Naive thymus-derived CD8-positive, alpha-beta T cell (primary cell): ENCODE data around the gene PRKRA. TPM values are rescaled to one million over a fixed set of nuclear protein-coding genes. Genes with fewer than 3 reads are reported as not detected.

ENCODE experiments used
- ATAC-seq, 2 donors: fragments of 150-1000 bp; cut with Tn5 transposase in 1 of 2; sonication (Bioruptor Pico), chemical (Tn5 transposase) in 1 of 2; 1 replicate in 1 of 2; 2 replicates in 1 of 2; pipeline ENCODE4 v1.10.0; 2021; ENCODE audit warnings: mild to moderate bottlenecking in 2 of 2, moderate library complexity in 2 of 2
- POLR2A ChIA-PET: fragments of 350-600 bp; sonication (Branson Sonifier 250); formaldehyde crosslinking; loops from one replicate; lab custom pipeline; 2021; ENCODE audit warnings: antibody characterized with exemption; lab: Charles Lee
- DNase-seq, 10 donors: peaks; one replicate each; pipeline versions ENCODE4 v3.0.0 to v3.0.0-alpha.2; 2020 to 2022
- H3K27ac Mint-ChIP-seq, 10 donors: one replicate each; pipeline ENCODE4 v1.8.0; 2020 to 2022; ENCODE audit warnings: mild to moderate bottlenecking in 10 of 10, mixed read lengths in 10 of 10, moderate library complexity in 4 of 10, inconsistent platforms in 1 of 10
- H3K27me3 Mint-ChIP-seq, 5 donors: one replicate each; pipeline ENCODE4 v1.8.0; 2021 to 2022; ENCODE audit warnings: mixed read lengths in 5 of 5
- H3K36me3 Mint-ChIP-seq, 3 donors: one replicate each; pipeline ENCODE4 v1.8.0; 2020 to 2022; ENCODE audit warnings: mixed read lengths in 3 of 3, mild to moderate bottlenecking in 2 of 3, inconsistent platforms in 1 of 3
- H3K4me1 Mint-ChIP-seq, 4 donors: one replicate each; pipeline ENCODE4 v1.8.0; 2021 to 2022; ENCODE audit warnings: mixed read lengths in 4 of 4
- H3K4me3 Mint-ChIP-seq, 10 donors: one replicate each; pipeline ENCODE4 v1.8.0; 2020 to 2022; ENCODE audit warnings: mild to moderate bottlenecking in 10 of 10, mixed read lengths in 10 of 10, moderate library complexity in 6 of 10, inconsistent platforms in 1 of 10
- H3K9me3 Mint-ChIP-seq, 9 donors: one replicate each; pipeline ENCODE4 v1.8.0; 2020 to 2022; ENCODE audit warnings: mixed read lengths in 9 of 9, mild to moderate bottlenecking in 3 of 9, inconsistent platforms in 1 of 9, moderate library complexity in 1 of 9
- polyA plus RNA-seq, 3 donors: library from polyadenylated mRNA; unstranded; fragments of 300-500 nt; fragmentation: Illumina TruSeq; gene quantifications; one replicate each; pipeline ENCODE4 v1.2.3, GENCODE V29; 2021
- total RNA-seq, 8 experiments: library from RNA in 2 of 8; stranded (reverse) in 2 of 8; gene quantifications; one replicate each; pipeline ENCODE4 v1.2.3 and lab custom pipeline; 2021 to 2026

The PRKRA gene
- total and polyA plus RNA-seq, 5 experiments from 2014 or later: 57.4 to 74.8 (median 66.1) TPM

DNA sequence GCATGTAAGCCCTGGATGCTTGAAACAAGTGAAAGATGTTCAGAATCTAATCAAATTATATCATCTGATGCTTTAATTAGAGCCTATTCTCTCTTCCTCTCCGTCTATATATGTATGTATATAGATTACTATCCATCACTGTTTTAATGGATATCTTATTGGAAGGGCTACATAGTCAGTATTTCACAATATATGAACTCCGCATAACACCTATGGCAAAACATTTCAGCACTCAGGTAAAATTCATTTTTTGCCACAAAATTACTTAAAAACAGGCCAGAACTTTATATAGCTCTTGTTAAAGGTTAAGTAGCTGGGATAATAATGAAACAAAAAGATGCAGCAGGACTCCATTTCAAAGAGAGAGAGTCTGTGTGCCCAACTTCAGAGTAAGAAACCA, 1.4 kb upstream of the PRKRA start:
- H3K36me3 Mint-ChIP-seq: peaks cover 0 to 14% (median 6%) of the 10 kb centered on the region in 3 donors
- DNase-seq (no peak), ATAC-seq (no peak)
- no peaks in the 10 kb centered on the region for H3K9me3 Mint-ChIP-seq
- no peaks in the 10 kb centered on the region for H3K27me3 Mint-ChIP-seq
- peak overlapping the region; percentile 52 to 94 (median 83) for H3K4me3 Mint-ChIP-seq
- H3K4me1 Mint-ChIP-seq: peaks cover 13 to 36% (median 30%) of the 10 kb centered on the region in 4 donors
- POLR2A ChIA-PET: no interaction called here
- peak overlapping the region in 3 of 10 donors; percentile 14 to 89 (median 57) for H3K27ac Mint-ChIP-seq

DNA sequence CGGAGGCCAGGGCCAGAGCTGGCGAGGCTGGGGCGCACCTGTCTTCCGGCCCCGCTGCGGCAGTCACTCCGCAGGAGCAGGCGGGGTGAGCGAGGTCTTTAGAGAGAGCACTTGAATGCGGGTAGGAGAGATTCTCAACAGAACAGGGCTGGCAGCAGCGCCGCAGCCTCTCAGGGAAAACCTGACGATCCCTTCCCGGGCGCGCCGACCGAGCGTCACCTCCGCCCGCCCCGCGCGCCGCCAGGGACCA, 526 bp downstream of the PRKRA start:
- peak overlapping the region; percentile 86 to 94 (median 91) for H3K4me3 Mint-ChIP-seq
- POLR2A ChIA-PET: interaction anchor here (0.8 to 2.6 kb wide), 12 partner anchors 9 to 1145 kb away, joined by 3 to 27 read pairs (median 6); partner anchors contain the start of gene PLEKHA3

DNA sequence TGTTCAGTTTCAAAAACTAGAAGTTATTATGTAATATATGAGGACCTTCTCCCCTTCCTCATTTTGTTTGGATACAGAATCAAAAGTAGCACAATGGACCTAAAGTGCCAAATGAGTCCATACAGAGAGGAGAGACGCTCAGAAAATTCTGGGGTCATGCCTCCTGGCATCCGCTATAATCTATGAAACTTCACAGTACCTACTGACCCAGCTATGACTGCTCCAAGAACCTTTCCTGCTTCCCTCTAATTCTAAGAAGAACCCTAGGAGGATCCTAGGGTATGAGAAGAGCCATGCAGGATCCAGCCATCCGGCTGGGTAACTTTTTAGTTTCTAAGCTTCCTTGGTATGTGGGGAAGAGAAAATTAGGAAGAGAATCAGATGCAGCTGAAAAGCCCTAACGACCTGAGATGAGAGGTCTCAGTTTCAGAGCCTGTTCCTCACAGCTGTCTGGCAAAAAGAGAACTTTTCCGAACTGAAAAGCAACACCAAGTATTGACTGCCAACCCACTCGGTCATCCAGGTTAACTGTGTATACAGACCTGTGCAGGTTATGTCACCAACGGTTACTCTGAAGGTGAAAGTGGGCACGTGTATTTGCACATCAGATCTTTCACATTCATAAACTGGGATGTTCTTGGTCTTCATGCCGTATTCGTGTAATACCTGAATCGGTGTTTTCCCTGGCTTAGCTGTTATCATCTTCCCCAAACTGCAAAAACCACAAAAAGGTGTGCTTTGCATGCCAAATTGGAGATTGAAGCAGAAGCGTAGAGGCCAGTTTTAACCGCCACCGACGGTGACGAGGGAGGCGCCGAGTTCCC, 1.1 kb downstream of the PRKRA start:
- ATAC-seq (no peak), DNase-seq (peak in 3 of 10 donors; percentile 2 to 7 (median 2))
- POLR2A ChIA-PET: interaction anchor here (1.2 to 2.6 kb wide), 9 partner anchors 8 to 74 kb away, joined by 3 to 27 read pairs (median 6); partner anchors contain the start of gene PLEKHA3
- Mint-ChIP-seq H3K9me3 (no peaks in the 10 kb centered on the region), H3K36me3 (peaks cover 0 to 35% (median 11%) of the 10 kb centered on the region in 3 donors), H3K4me3 (peak overlapping the region; percentile 86 to 94 (median 91)), H3K4me1 (peaks cover 13 to 40% (median 37%) of the 10 kb centered on the region in 4 donors), H3K27me3 (no peaks in the 10 kb centered on the region), H3K27ac (peak overlapping the region; percentile 84 to 98 (median 94))

More for the DNA sequence above, 526 bp downstream of the PRKRA start:
- peak in 8 of 10 donors; percentile 56 to 87 (median 84) for DNase-seq
- Mint-ChIP-seq H3K9me3 (no peaks in the 10 kb centered on the region), H3K4me1 (peaks cover 13 to 36% (median 34%) of the 10 kb centered on the region in 4 donors), H3K27ac (peak overlapping the region; percentile 84 to 98 (median 94)), H3K36me3 (peaks cover 0 to 30% (median 6%) of the 10 kb centered on the region in 3 donors), H3K27me3 (no peaks in the 10 kb centered on the region)
- peak; percentile 56 to 66 for ATAC-seq

DNA sequence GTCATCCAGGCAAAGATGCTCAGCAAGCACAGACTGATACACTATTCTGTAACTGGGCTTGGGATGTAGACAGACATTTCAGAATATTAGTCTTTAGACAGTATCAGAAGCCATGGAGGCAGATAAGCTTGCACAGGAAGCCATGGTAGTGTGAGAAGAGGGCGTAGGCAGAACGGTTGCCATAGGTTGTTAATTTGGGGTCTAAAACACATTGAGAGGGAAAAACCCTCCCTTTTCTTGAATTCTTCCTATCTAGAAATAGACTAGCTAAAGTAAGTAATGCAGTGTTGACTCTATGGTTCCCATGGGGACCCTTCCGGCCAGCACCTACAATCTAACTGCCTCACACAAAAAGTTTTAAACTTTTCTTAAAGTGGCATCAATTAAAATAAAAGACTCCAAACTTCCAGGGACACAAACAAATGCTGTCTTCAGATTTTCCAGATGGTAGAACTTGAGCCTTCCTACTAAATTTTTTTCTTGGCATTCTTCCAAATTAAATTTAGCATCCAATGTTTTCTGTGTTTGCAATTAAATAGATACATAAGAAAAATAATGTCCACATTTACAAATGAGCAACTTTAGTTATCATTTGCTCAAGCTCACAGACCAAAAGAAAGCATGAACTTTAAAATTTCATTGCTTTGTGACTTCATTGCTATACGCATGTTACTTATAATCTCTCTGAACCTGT, 1.9 kb downstream of the PRKRA start:
- Mint-ChIP-seq H3K4me3 (peak overlapping the region; percentile 40 to 94 (median 86)), H3K9me3 (no peaks in the 10 kb centered on the region), H3K27me3 (no peaks in the 10 kb centered on the region), H3K4me1 (peaks cover 13 to 46% (median 40%) of the 10 kb centered on the region in 4 donors), H3K27ac (peak overlapping the region; percentile 74 to 98 (median 94)), H3K36me3 (peaks cover 0 to 42% (median 17%) of the 10 kb centered on the region in 3 donors)
- DNase-seq (no peak), ATAC-seq (no peak)
- POLR2A ChIA-PET: interaction anchor here (1.2 to 2.6 kb wide), 6 partner anchors 10 to 74 kb away, joined by 3 to 27 read pairs (median 13); partner anchors contain the start of gene PLEKHA3

DNA sequence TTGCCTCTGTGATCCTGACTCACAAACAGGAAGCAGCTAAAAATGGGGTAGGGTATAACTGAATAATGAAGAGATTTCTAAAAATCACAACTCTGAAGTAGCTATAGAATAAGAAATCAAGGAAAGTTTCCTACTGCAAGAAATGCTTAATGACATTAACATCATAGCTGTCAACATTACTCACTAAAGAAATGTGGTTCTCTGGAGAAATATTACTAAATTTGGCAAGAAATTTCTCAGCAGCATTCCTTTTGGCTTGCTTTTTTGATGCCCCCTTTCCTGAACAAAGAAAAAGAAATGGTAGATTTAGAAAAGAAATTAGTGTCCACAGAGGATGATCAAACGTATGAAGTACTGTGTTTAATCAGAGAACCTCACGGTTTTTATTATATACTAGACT, 9.5 kb downstream of the PRKRA start:
- Mint-ChIP-seq H3K4me3 (no peak overlapping the region), H3K27ac (peak overlapping the region in 2 of 10 donors; percentile 17 to 23)

DNA sequence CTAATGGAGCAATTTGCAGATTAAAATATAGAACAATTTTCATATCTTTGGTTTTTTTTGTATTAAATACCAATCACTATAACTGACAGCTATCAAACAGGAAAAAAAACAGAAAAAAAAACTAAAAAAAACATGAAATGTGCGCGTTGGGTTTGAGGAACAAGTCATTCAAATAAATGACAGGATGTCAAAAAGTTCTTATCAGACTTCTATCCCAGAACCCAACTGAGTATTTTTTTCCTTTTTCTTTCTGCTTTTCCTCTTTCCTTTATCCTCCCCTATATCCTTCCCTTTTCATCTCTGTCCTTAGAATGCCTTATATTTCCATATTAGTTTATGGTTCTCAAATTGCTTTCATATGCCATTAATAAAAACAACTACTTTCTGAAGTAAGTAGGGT, 14.3 kb downstream of the PRKRA start:
- no peak overlapping the region for H3K4me3 Mint-ChIP-seq
- H3K27ac Mint-ChIP-seq: peak overlapping the region in 2 of 10 donors; percentile 62 to 83
- peaks cover 4 to 93% (median 13%) of the 10 kb centered on the region in 3 donors for H3K36me3 Mint-ChIP-seq
- ATAC-seq (no peak), DNase-seq (no peak)
- H3K4me1 Mint-ChIP-seq: peaks cover 0 to 6% (median 2%) of the 10 kb centered on the region in 4 donors
- POLR2A ChIA-PET: interaction anchor here (1.2 kb wide), 1 partner anchor 14 kb away, joined by 3 read pairs; the partner anchor contains the start of genes PJVK and PRKRA
- no peaks in the 10 kb centered on the region for H3K9me3 Mint-ChIP-seq
- no peaks in the 10 kb centered on the region for H3K27me3 Mint-ChIP-seq

More for the DNA sequence above, 9.5 kb downstream of the PRKRA start:
- POLR2A ChIA-PET: interaction anchor here (1.0 to 1.5 kb wide), 2 partner anchors 9 to 10 kb away, joined by 3 to 5 read pairs; partner anchors contain the start of genes PJVK and PRKRA
- Mint-ChIP-seq H3K9me3 (no peaks in the 10 kb centered on the region), H3K27me3 (no peaks in the 10 kb centered on the region), H3K4me1 (peaks cover 4 to 18% (median 12%) of the 10 kb centered on the region in 4 donors), H3K36me3 (peaks cover 0 to 90% (median 17%) of the 10 kb centered on the region in 3 donors)
- DNase-seq (no peak), ATAC-seq (no peak)

DNA sequence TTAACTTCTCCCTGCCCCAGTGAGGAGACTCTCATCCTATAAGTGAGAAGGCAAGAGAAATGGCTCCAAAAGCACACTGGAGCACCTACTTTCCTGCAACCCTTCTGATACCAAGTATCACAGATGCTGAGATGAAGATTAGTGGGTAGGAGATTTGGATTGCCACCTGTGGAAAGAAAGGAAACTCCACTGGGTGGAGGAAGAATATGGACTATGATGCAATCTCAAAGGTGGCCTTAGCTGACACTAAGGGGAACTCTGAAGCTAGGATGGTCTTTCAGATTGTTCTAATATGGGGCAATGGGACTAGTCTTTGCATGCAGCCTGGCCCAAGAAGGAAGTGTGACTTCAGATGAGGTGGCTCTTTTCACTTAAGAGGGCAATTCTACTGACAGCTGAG, 21.6 kb downstream of the PRKRA start:
- Mint-ChIP-seq H3K4me3 (no peak overlapping the region), H3K27me3 (no peaks in the 10 kb centered on the region), H3K27ac (peak overlapping the region in 5 of 10 donors; percentile 28 to 76 (median 50)), H3K9me3 (peaks cover 2 to 21% (median 13%) of the 10 kb centered on the region in 9 donors), H3K4me1 (peaks cover 0 to 4% (median 2%) of the 10 kb centered on the region in 4 donors), H3K36me3 (peaks cover 39 to 84% (median 50%) of the 10 kb centered on the region in 3 donors)
- POLR2A ChIA-PET: interaction anchor here (2.0 kb wide), 1 partner anchor 21 kb away, joined by 8 read pairs; the partner anchor contains the start of genes PJVK and PRKRA
- no peak for ATAC-seq
- no peak for DNase-seq

DNA sequence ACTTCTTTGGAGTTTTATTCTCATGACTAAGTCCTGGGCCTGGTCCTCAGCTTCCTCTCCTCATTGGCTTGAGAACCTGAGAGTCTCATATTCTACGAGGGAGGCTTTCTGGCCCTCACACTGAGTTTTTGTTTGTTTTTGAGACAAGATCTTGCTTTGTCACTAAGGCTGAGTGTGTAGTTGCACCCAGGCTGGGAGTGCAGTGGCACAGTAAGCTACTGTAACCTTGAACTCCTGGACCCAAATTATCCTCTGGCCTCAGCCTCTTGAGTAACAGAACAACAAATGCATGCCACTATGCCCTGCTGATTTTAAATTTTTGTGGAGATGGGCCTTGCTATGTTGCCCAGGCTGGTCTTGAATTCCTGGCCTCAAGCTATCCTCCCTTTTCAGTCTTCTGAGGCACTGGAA, 22.6 kb downstream of the PRKRA start:
- H3K4me3 Mint-ChIP-seq: no peak overlapping the region
- POLR2A ChIA-PET: interaction anchor here (2.0 kb wide), 1 partner anchor 22 kb away, joined by 8 read pairs; the partner anchor contains the start of genes PJVK and PRKRA
- peaks cover 0 to 6% (median 2%) of the 10 kb centered on the region in 4 donors for H3K4me1 Mint-ChIP-seq
- no peaks in the 10 kb centered on the region for H3K27me3 Mint-ChIP-seq
- H3K27ac Mint-ChIP-seq: peak overlapping the region in 4 of 10 donors; percentile 7 to 76 (median 30)
- DNase-seq (no peak), ATAC-seq (no peak)
- H3K9me3 Mint-ChIP-seq: peaks cover 2 to 30% (median 14%) of the 10 kb centered on the region in 9 donors
- H3K36me3 Mint-ChIP-seq: peaks cover 43 to 76% (median 55%) of the 10 kb centered on the region in 3 donors

DNA sequence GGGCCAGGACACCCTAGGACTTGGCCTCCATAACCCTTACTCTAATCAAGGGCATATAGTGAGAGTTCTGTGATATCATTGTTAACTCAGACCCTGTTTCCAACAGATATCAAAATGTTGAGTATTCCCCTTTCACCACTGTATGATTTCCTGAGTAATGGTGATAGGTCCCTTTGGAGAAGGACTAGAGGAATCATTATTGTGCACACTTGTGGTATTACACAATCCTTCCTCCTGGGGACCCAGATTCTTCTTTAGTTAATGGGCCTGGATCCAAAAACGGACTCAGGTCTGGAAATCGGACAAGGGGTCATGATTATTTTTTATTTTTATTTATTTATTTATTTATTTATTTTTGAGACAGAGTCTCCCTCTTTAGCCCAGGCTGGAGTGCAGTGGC, 23.5 kb downstream of the PRKRA start:
- H3K36me3 Mint-ChIP-seq: peaks cover 39 to 67% (median 61%) of the 10 kb centered on the region in 3 donors
- ATAC-seq (no peak), DNase-seq (no peak)
- peaks cover 0 to 6% (median 2%) of the 10 kb centered on the region in 4 donors for H3K4me1 Mint-ChIP-seq
- H3K4me3 Mint-ChIP-seq: no peak overlapping the region
- H3K27me3 Mint-ChIP-seq: no peaks in the 10 kb centered on the region
- no peak overlapping the region for H3K27ac Mint-ChIP-seq
- POLR2A ChIA-PET: interaction anchor here (2.0 kb wide), 1 partner anchor 23 kb away, joined by 8 read pairs; the partner anchor contains the start of genes PJVK and PRKRA
- H3K9me3 Mint-ChIP-seq: peaks cover 2 to 30% (median 14%) of the 10 kb centered on the region in 9 donors

DNA sequence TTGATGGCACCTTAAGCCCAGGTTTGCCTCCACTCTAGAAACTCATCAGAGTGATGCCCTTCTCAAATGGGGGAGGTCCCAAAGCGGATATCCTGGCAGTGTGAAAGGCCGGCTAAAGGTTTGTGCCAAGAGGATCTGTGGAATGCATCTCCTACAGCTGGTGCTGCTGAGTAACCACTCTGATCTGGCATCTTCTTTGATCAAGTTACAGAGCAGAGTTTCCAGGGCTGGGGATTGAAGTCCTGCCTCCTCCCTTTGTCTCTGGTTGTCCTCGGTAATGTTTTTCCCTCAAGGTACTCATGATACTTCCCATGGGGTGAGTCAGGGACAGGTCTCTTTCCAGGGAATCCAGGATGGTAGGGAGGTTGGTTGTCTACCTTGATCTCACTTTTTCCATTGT, 24.6 kb downstream of the PRKRA start:
- DNase-seq (no peak), ATAC-seq (no peak)
- Mint-ChIP-seq H3K27ac (no peak overlapping the region), H3K9me3 (peaks cover 2 to 30% (median 14%) of the 10 kb centered on the region in 9 donors), H3K27me3 (no peaks in the 10 kb centered on the region), H3K4me3 (no peak overlapping the region), H3K4me1 (peaks cover 0 to 6% (median 2%) of the 10 kb centered on the region in 4 donors), H3K36me3 (peaks cover 39 to 66% (median 57%) of the 10 kb centered on the region in 3 donors)
- POLR2A ChIA-PET: no interaction called here

DNA sequence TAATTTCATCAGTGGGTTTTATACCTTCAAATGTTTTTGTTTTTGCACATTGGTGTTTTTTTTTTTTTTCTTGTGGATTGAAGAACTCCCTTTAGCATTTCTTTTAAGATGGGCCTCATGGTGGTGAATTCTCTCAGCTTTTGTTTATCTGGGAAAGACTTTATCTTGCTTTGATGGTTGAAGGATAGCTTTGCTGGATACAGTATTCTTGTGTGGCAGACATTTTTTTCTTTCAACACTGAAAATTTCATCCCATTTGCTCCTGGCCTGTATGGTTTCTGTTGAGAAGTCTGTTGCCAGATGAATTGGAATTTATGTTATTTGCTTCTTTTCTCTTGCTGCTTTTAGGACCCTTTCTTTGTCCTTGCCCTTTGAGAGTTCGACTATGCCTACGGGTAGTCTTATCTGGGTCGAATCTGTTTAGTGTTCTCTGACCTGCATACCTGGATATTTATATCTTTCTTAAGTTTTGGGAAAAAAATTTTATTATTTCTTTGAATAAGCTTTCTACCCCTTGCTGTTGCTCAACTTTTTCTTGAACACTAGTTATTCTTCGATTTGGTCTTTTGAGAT, 25.6 kb downstream of the PRKRA start:
- no peak for DNase-seq
- H3K27me3 Mint-ChIP-seq: no peaks in the 10 kb centered on the region
- no peak overlapping the region for H3K27ac Mint-ChIP-seq
- ATAC-seq: no peak
- peaks cover 34 to 67% (median 46%) of the 10 kb centered on the region in 3 donors for H3K36me3 Mint-ChIP-seq
- H3K4me3 Mint-ChIP-seq: no peak overlapping the region
- peaks cover 0 to 6% (median 4%) of the 10 kb centered on the region in 4 donors for H3K4me1 Mint-ChIP-seq
- POLR2A ChIA-PET: interaction anchor here (0.7 kb wide), 1 partner anchor 70 kb away, joined by 3 read pairs; no protein-coding TSS in a partner anchor
- H3K9me3 Mint-ChIP-seq: peaks cover 2 to 30% (median 14%) of the 10 kb centered on the region in 9 donors
